Measurements from ENCODE around the gene ATP5F1D. TPM values are rescaled to one million over a fixed set of nuclear protein-coding genes. Genes with fewer than 3 reads are reported as not detected.

The ATP5F1D gene
- total RNA-seq, result 26.8 and 51.5 TPM in 2 replicates

GRCh38 chr19:1241417-1242095, at the start of gene ATP5F1D:
TSS of gene ATP5F1D (plus strand) at chr19:1241751. CDS start at chr19:1241851, 100 bp downstream.

GRCh38 chr19:1205114-1206099, 36.1 kb upstream of the ATP5F1D start, which contains the start of gene STK11:
TSS of gene STK11 (plus strand) at chr19:1205778. CDS start at chr19:1206914, 1,136 bp downstream.

GRCh38 chr19:1237754-1238368, 3.7 kb upstream of the ATP5F1D start, which contains the start of gene CBARP:
TSS of gene CBARP (minus strand) at chr19:1238005. CDS start at chr19:1236100, 1,905 bp downstream.

GRCh38 chr19:1248139-1248785, 6.7 kb downstream of the ATP5F1D start, which contains the start of gene MIDN:
TSS of gene MIDN (plus strand) at chr19:1248583. CDS start at chr19:1250297, 1,714 bp downstream.

GRCh38 chr19:1269065-1269477, 27.5 kb downstream of the ATP5F1D start, which contains the start of gene CIRBP:
TSS of gene CIRBP (plus strand) at chr19:1269332. CDS start at chr19:1270934, 1,602 bp downstream.

GRCh38 chr19:1275260-1275975, 33.9 kb downstream of the ATP5F1D start, which contains the start of gene FAM174C:
TSS of gene FAM174C (plus strand) at chr19:1275530. CDS start at chr19:1275550, 20 bp downstream.

GRCh38 chr19:1285737-1286360, 44.3 kb downstream of the ATP5F1D start, which contains the start of gene EFNA2:
TSS of gene EFNA2 (plus strand) at chr19:1285873. CDS start at chr19:1286169, 296 bp downstream.

Other genes with a start within 250 kb of the ATP5F1D start
- gene GRIN3B, start 241.3 kb upstream of the ATP5F1D start, total RNA-seq, result 0.58 and 2.3 TPM in 2 replicates
- 64.1 and 101 TPM in 2 replicates for gene TMEM259, start 220.6 kb upstream of the ATP5F1D start, total RNA-seq
- gene RNU6-2, start 220.2 kb upstream of the ATP5F1D start, total RNA-seq, result not detected in 2 replicates
- gene CNN2, start 215.1 kb upstream of the ATP5F1D start, total RNA-seq, result 186 and 319 TPM in 2 replicates
- 6.0 and 7.9 TPM in 2 replicates for gene ABCA7, start 201.6 kb upstream of the ATP5F1D start, total RNA-seq
- 1.7 and 4.0 TPM in 2 replicates for gene ARHGAP45, start 174.6 kb upstream of the ATP5F1D start, total RNA-seq
- gene POLR2E, start 146.4 kb upstream of the ATP5F1D start, total RNA-seq, result 135 and 143 TPM in 2 replicates
- 249 and 483 TPM in 2 replicates for gene GPX4, start 137.8 kb upstream of the ATP5F1D start, total RNA-seq
- gene SBNO2, start 67.5 kb upstream of the ATP5F1D start, total RNA-seq, result 36.8 and 60.2 TPM in 2 replicates
- gene STK11, start 36.0 kb upstream of the ATP5F1D start, total RNA-seq, result 79.3 and 109 TPM in 2 replicates
- 1.6 and 5.3 TPM in 2 replicates for gene CBARP, start 3.7 kb upstream of the ATP5F1D start, total RNA-seq
- gene MIDN, start 6.8 kb downstream of the ATP5F1D start, total RNA-seq, result 24.9 and 33.2 TPM in 2 replicates
- 98.2 and 370 TPM in 2 replicates for gene CIRBP, start 27.6 kb downstream of the ATP5F1D start, total RNA-seq
- 29.7 and 45.3 TPM in 2 replicates for gene FAM174C, start 33.8 kb downstream of the ATP5F1D start, total RNA-seq
- gene EFNA2, start 44.1 kb downstream of the ATP5F1D start, total RNA-seq, result not detected in 2 replicates
- 63.7 and 92.6 TPM in 2 replicates for gene NDUFS7, start 142.2 kb downstream of the ATP5F1D start, total RNA-seq
- gene GAMT, start 159.8 kb downstream of the ATP5F1D start, total RNA-seq, result 33.7 and 61.5 TPM in 2 replicates
- 50.4 and 60.5 TPM in 2 replicates for gene DAZAP1, start 165.8 kb downstream of the ATP5F1D start, total RNA-seq
- gene RPS15, start 196.6 kb downstream of the ATP5F1D start, total RNA-seq, result 434 and 768 TPM in 2 replicates
- 0.29 and 0.83 TPM in 2 replicates for gene APC2, start 208.4 kb downstream of the ATP5F1D start, total RNA-seq
- gene C19orf25, start 237.5 kb downstream of the ATP5F1D start, total RNA-seq, result 30.8 and 41.5 TPM in 2 replicates
- gene PCSK4, start 248.6 kb downstream of the ATP5F1D start, total RNA-seq, result 1.5 and 4.0 TPM in 2 replicates
- gene REEP6, start 249.4 kb downstream of the ATP5F1D start, total RNA-seq, result 0.87 and 4.6 TPM in 2 replicates

Data from smooth muscle cell of trachea (primary cell).